Hepatocyte (in vitro differentiated cells): Measurements from ENCODE around the gene HOXB4. TPM values are rescaled to one million over a fixed set of nuclear protein-coding genes. Genes with fewer than 3 reads are reported as not detected.

ENCODE experiments used
- DNase-seq: peaks from one replicate; pipeline ENCODE4 v3.0.0-alpha.2; 2016; ENCODE audit warnings: low spot score
- H2AFZ ChIP-seq: fragments of 200-600 bp; sonication (generic); 2 replicates; pipeline ENCODE4 v1.6.0; 2016; ENCODE audit warnings: antibody characterized with exemption, mild to moderate bottlenecking
- H3K27ac ChIP-seq: fragments of 200-600 bp; sonication (generic); 2 replicates; pipeline ENCODE4 v1.5.1; 2016; ENCODE audit warnings: mild to moderate bottlenecking
- H3K27me3 ChIP-seq: fragments of 200-600 bp; sonication (generic); 2 replicates; pipeline ENCODE4 v1.6.1; 2016
- H3K36me3 ChIP-seq: fragments of 200-600 bp; sonication (generic); replicated peaks from 2 replicates; pipeline ENCODE4 v1.5.1; 2016; ENCODE audit warnings: low read depth; ENCODE audit not compliant: insufficient read depth
- H3K4me1 ChIP-seq: fragments of 200-600 bp; sonication (generic); 2 replicates; pipeline ENCODE4 v1.5.1; 2016; ENCODE audit warnings: mild to moderate bottlenecking, moderate library complexity; ENCODE audit not compliant: insufficient read depth
- H3K4me2 ChIP-seq: fragments of 200-600 bp; sonication (generic); 2 replicates; pipeline ENCODE4 v1.6.0; 2016
- H3K4me3 ChIP-seq: fragments of 200-600 bp; sonication (generic); 2 replicates; pipeline ENCODE4 v1.5.1; 2016; ENCODE audit warnings: mild to moderate bottlenecking
- H3K79me2 ChIP-seq: fragments of 200-600 bp; sonication (generic); 2 replicates; pipeline ENCODE4 v1.6.0; 2017; ENCODE audit warnings: mild to moderate bottlenecking
- H3K9me2 ChIP-seq: fragments of 200-600 bp; sonication (generic); replicated peaks from 2 replicates; pipeline ENCODE4 v1.6.0; 2017; ENCODE audit warnings: mild to moderate bottlenecking; ENCODE audit not compliant: insufficient read depth
- H3K9me3 ChIP-seq: fragments of 200-600 bp; sonication (generic); 2 replicates; pipeline ENCODE4 v1.5.1; 2016; ENCODE audit warnings: low read depth, mild to moderate bottlenecking
- H4K20me1 ChIP-seq: fragments of 200-600 bp; sonication (generic); 2 replicates; pipeline ENCODE4 v1.6.0; 2016; ENCODE audit warnings: mild to moderate bottlenecking; ENCODE audit not compliant: insufficient read depth, poor library complexity, severe bottlenecking
- EZH2 ChIP-seq: fragments of 200-600 bp; sonication (generic); IDR thresholded peaks from 2 replicates; pipeline ENCODE4 v1.6.1; 2016; ENCODE audit warnings: antibody characterized with exemption, mild to moderate bottlenecking, borderline replicate concordance
- EZH2phosphoT487 ChIP-seq: fragments of 200-600 bp; sonication (generic); IDR thresholded peaks from one replicate; pipeline ENCODE4 v1.6.1; 2018; ENCODE audit warnings: antibody characterized with exemption, mild to moderate bottlenecking, low read depth, moderate library complexity; ENCODE audit not compliant: unreplicated experiment, severe bottlenecking
- WGBS: methylation state at CpG from one replicate; pipeline ENCODE4 v1.1.6; 2016; ENCODE audit warnings: low lambda C conversion rate; ENCODE audit errors: missing lambda C conversion rate; 5-methylcytosine and 5-hydroxymethylcytosine counted together
- polyA plus RNA-seq: library from polyadenylated mRNA; unstranded; fragments of >200 nt; fragmentation: Nextera tagmentation; extraction: Ambion mirVana; gene quantifications from 2 replicates; pipeline ENCODE4 v1.2.1, GENCODE V29; 2016
- total RNA-seq: library from RNA; depleted of rRNA; stranded (reverse); fragments of >200 nt; gene quantifications from 2 replicates; pipeline ENCODE4 v1.2.3, GENCODE V29; 2014
- TF ChIP-seq, protein P1 (sequence below): fragments of 200-600 bp; sonication (generic); IDR thresholded peaks from 2 replicates; pipeline ENCODE4 v1.5.1; 2016; ENCODE audit warnings: antibody characterized with exemption, mild to moderate bottlenecking; ENCODE audit not compliant: poor library complexity

HOXB4 gene
- total and polyA plus RNA-seq, 2 experiments from 2014 or later = 1.8 to 2.2 TPM

DNA sequence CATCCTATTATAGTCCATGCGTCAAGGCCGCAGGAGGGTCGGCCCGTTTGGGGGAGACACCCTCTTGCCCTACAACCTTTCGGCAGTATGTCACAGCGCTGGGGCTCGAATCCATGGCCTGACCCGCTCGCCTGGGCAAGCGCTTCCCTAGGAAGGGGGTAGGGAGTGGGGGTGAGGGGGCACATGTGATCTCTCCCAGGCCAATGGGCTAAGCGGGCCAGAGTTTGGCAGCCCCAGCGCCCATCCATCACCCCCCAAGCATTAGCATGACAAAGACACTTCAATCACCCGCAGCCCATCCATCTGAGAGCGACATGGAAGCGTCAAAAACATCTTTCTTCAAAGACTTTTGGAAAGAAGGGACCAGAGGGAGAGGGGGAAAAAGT is 47.3 kb downstream of the HOXB4 start, which contains the start of gene HOXB1:
Gene HOXB1, minus strand, starts transcription at position 125 of the 386 bp plus-strand sequence. Its CDS starts 107 bp downstream, at position 18.
- Histone ChIP-seq H3K36me3 (no peaks in the 10 kb centered on the region), H2AFZ (no peak within 1 kb of the TSS), H4K20me1 (no peaks in the 10 kb centered on the region), H3K79me2 (no peaks in the 10 kb centered on the region), H3K9me3 (no peaks in the 10 kb centered on the region), H3K27me3 (peaks cover 80% of the 10 kb centered on the region), H3K9me2 (no peaks in the 10 kb centered on the region), H3K4me2 (no peak within 1 kb of the TSS), H3K4me1 (peaks cover 9% of the 10 kb centered on the region), H3K4me3 (no peak within 1 kb of the TSS), H3K27ac (no peak within 1 kb of the TSS)
- DNase-seq = no peak
- 61% methylated on average over 11 of the region's 15 CpGs for WGBS
- no peak for TF ChIP-seq EZH2phosphoT487
- TF ChIP-seq, protein P1, sequence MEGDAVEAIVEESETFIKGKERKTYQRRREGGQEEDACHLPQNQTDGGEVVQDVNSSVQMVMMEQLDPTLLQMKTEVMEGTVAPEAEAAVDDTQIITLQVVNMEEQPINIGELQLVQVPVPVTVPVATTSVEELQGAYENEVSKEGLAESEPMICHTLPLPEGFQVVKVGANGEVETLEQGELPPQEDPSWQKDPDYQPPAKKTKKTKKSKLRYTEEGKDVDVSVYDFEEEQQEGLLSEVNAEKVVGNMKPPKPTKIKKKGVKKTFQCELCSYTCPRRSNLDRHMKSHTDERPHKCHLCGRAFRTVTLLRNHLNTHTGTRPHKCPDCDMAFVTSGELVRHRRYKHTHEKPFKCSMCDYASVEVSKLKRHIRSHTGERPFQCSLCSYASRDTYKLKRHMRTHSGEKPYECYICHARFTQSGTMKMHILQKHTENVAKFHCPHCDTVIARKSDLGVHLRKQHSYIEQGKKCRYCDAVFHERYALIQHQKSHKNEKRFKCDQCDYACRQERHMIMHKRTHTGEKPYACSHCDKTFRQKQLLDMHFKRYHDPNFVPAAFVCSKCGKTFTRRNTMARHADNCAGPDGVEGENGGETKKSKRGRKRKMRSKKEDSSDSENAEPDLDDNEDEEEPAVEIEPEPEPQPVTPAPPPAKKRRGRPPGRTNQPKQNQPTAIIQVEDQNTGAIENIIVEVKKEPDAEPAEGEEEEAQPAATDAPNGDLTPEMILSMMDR = no peak
- no peak for TF ChIP-seq EZH2

DNA sequence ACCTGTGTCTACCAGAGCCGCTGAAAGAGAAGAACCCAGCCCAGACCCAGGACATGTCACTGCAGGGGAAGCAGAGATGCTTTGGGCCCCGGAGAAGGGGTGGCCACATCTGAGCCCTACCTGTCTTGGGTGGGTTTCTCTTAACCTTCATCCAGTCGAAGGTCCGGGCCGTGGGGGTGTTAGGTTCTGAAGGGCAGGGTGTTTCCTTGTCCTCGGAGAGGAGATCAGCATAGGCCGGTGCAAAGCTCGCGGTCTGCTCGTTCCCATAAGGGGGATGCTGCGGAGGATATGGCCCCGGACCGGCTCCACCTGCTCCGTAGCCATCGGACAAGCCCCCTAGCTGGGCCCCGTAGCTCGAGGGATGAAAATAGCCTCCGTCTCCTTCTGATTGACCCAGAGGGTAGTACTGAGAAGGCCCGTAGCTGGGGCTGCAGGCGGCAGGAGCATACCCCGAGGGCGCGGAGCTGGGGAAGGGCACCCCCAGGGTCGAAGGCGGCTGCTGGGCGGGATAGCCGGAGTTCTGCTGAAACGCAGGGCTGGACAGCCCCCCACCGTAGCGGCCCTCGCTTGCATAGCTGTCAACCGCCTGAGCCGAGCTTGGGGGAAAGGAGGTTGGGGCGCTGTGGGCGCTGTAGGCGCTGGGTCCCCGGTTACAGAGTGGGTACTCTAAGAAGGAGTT is 47.8 kb downstream of the HOXB4 start:
- Histone ChIP-seq H4K20me1 (no peaks in the 10 kb centered on the region), H3K27me3 (peaks cover 81% of the 10 kb centered on the region), H3K27ac (no peak overlapping the region), H2AFZ (no peak overlapping the region), H3K9me3 (no peaks in the 10 kb centered on the region), H3K9me2 (no peaks in the 10 kb centered on the region), H3K4me1 (peaks cover 9% of the 10 kb centered on the region), H3K79me2 (no peaks in the 10 kb centered on the region), H3K4me3 (no peak overlapping the region), H3K4me2 (no peak overlapping the region), H3K36me3 (no peaks in the 10 kb centered on the region)
- TF ChIP-seq EZH2 (no peak), EZH2phosphoT487 (no peak)
- TF ChIP-seq, protein P1 = no peak
- no peak for DNase-seq
- 54% methylated on average over 34 of the region's 37 CpGs for WGBS

- Histone ChIP-seq H3K9me2 (no peaks in the 10 kb centered on the region), H2AFZ (no peak overlapping the region), H3K27ac (no peak overlapping the region), H4K20me1 (no peaks in the 10 kb centered on the region), H3K27me3 (peaks cover 87% of the 10 kb centered on the region), H3K9me3 (no peaks in the 10 kb centered on the region), H3K4me3 (no peak overlapping the region), H3K4me1 (peaks cover 9% of the 10 kb centered on the region), H3K36me3 (no peaks in the 10 kb centered on the region), H3K4me2 (no peak overlapping the region), H3K79me2 (no peaks in the 10 kb centered on the region)
- WGBS = 73% methylated on average over 11 of the region's 11 CpGs
- no peak for DNase-seq
- no peak for TF ChIP-seq EZH2phosphoT487
- TF ChIP-seq, protein P1 = no peak
- no peak for TF ChIP-seq EZH2
Observed at GRCh38 chr17:48529683-48530009, 48.5 kb downstream of the HOXB4 start.
